HG02970 (cell line): ENCODE results near the gene NLRP6.
"Not testable (repeated sequence)": the region's sequence is repeated elsewhere in the genome, so short reads cannot be mapped to it uniquely, and the experiment has no call there.

Experiments used
- ATAC-seq: cut with Tn5 transposase; IDR thresholded peaks from one replicate; pipeline ENCODE4 v1.9.1; 2021; ENCODE audit warnings: mild to moderate bottlenecking, moderate library complexity, moderate number of reproducible peaks; ENCODE audit not compliant: unreplicated experiment, low FRiP score

Gene NLRP6

GRCh38 chr11:304915-305843 lies 27.0 kb downstream of the NLRP6 start:
- ATAC-seq, result no peak

GRCh38 chr11:305844-306211 lies 27.6 kb downstream of the NLRP6 start:
- no peak for ATAC-seq

GRCh38 chr11:306645-307371 lies 28.6 kb downstream of the NLRP6 start:
- ATAC-seq, result no peak

DNA sequence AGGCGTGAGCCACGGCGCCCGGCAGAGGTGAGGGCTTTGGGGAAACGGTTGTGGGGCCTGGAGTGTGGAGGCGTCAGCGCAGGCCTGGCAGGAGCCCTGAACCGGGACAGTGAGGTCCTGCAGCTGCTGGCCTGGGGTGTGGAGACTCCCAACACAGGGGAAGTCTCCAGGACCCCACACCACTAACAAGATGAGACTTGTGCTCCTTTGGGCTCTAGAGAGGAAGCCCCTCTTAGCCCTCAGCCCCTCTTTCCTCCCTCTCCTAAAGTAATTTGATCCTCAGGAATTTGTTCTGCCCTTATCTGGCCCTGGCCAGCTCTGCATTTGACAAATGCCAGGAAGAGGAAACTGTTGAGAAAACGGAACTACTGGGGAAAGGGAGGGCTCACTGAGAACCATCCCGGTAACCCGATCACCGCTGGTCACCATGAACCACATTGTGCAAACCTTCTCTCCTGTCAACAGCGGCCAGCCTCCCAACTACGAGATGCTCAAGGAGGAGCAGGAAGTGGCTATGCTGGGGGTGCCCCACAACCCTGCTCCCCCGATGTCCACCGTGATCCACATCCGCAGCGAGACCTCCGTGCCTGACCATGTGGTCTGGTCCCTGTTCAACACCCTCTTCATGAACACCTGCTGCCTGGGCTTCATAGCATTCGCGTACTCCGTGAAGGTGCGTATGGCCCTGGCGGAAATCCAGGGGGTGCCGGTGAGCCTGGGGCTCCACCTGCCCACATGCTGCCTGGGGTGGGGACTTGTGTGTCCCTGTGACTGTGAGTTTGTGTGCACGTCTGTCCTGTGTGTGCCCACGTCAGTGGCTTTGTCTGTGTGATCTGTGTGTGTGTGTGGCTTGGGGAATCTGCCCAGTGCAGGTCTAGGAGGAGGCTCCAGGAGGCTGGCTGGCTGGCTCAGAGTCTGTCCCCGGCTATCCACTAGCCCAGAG lies 29.8 kb downstream of the NLRP6 start, which contains the start of gene IFITM2:
Gene IFITM2 (plus strand): TSS at position 51 of the 943 bp plus-strand sequence. CDS start 377 bp downstream, at position 428.
- not testable (repeated sequence) for ATAC-seq

DNA sequence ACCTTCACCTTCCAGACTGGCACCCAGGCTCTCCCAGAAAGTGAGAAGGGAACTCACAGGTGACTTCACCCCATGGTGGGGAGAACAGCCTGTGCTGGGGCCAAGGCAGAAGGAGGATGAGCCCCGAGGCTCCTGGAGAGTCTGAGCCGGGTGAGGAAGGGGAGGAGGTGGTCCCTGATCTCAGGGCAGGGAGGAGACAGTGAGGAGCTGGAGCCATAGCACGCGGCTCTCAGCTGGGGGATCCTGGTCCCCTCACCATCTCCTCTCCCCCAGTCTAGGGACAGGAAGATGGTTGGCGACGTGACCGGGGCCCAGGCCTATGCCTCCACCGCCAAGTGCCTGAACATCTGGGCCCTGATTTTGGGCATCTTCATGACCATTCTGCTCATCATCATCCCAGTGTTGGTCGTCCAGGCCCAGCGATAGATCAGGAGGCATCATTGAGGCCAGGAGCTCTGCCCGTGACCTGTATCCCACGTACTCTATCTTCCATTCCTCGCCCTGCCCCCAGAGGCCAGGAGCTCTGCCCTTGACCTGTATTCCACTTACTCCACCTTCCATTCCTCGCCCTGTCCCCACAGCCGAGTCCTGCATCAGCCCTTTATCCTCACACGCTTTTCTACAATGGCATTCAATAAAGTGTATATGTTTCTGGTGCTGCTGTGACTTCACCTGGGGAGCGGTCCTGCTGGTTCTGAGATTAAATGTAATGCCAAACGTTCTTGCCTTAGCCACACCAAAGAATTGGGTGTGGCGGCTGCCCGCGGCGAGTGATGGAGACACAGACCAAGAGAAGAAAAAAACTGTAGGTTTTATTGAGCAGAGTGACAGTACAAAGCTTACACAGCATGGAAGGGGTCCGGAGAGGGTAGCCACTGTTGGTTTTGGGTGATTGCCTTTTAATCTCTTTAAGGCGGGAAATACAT lies 30.8 kb downstream of the NLRP6 start:
- ATAC-seq, result not testable (repeated sequence)

DNA sequence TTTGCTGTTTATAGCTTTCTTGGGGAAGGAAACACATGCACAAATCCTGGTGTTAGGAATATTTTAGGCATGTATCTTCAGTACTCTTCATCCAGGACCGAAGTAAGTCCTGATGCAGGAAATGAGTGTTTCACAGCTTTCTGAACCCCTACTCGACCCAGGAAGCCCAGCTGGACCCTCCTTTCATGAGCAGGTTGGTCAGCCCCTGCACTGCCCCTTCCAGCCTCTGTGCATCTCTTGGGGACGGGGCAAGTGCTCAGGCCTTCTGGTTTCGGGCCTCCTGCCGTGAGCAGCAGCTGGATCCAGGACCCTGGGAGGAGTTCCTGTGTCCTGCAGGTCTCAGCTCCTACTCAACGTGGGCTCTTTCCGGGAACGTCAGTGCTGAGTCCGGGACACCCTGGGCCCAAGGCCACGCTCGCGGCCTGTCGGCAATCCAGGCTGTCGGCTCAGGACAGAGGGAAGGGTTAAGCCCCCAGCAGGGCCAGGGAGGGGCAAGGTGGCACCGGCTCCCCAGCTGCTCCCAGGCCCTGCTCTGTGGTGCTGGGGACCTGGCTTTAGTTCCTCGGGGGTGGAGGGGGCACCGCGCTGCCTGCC lies 31.9 kb downstream of the NLRP6 start:
- not testable (repeated sequence) for ATAC-seq

- peak; percentile 48 for ATAC-seq
These were observed 33.0 kb downstream of the NLRP6 start for GRCh38 chr11:311013-311748.

- ATAC-seq, result no peak
These were observed 34.0 kb downstream of the NLRP6 start for GRCh38 chr11:312092-312816.

- ATAC-seq, result no peak
These were observed 35.1 kb downstream of the NLRP6 start for GRCh38 chr11:313304-313786.

DNA sequence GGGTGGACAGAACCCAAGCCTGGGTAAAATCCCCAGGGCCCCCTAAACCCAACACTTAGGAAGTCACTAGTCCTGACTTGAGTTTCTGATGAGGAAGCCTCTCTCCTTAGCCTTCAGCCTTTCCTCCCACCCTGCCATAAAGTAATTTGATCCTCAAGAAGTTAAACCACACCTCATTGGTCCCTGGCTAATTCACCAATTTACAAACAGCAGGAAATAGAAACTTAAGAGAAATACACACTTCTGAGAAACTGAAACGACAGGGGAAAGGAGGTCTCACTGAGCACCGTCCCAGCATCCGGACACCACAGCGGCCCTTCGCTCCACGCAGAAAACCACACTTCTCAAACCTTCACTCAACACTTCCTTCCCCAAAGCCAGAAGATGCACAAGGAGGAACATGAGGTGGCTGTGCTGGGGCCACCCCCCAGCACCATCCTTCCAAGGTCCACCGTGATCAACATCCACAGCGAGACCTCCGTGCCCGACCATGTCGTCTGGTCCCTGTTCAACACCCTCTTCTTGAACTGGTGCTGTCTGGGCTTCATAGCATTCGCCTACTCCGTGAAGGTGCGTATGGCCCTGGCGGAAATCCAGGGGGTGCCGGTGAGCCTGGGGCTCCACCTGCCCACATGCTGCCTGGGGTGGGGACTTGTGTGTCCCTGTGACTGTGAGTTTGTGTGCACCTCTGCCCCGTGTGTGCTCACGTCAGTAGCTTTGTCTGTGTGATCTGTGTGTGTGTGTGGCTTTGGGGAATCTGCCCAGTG lies 35.8 kb downstream of the NLRP6 start, which contains the start of gene IFITM1:
Gene IFITM1 (plus strand): TSS at position 254 of the 767 bp plus-strand sequence. CDS start 131 bp downstream, at position 385.
- ATAC-seq, result no peak

- ATAC-seq, result not testable (repeated sequence)
These were observed 36.3 kb downstream of the NLRP6 start for GRCh38 chr11:314554-314875.

- ATAC-seq, result no peak
These were observed 36.9 kb downstream of the NLRP6 start for GRCh38 chr11:315051-315481.

GRCh38 chr11:315516-315994 lies 37.3 kb downstream of the NLRP6 start:
- no peak for ATAC-seq

GRCh38 chr11:316031-316701 lies 38.0 kb downstream of the NLRP6 start:
- no peak for ATAC-seq

DNA sequence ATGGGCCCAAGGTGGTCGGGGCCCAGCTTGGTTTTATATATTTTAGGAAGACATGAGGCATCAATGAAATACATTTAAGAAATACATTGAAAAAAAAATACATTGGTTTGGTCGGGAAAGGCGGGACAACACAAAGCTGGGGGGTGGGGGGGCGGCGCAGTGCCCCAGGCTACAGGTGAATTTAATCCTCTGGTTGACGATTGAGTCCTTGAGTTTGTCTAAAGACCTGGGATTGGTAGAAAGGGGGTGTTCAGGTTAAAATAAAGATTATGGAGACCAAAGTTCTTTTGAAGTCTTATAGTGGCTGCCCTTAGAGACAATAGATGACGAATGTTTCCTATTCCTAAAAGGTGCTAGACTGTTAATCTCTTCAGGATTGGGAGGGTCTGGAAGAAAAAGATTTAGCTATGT lies 38.7 kb downstream of the NLRP6 start:
- ATAC-seq, result no peak
